ENCODE data around the gene PLCL2. TPM values are rescaled to one million over a fixed set of nuclear protein-coding genes. Genes with fewer than 3 reads are reported as not detected.

Gene PLCL2
- total RNA-seq, 3 donors from 2014 or later (not counting 1 experiment from before 2014, with no cell fraction given), result 71.5 to 94.9 (median 84.7) TPM

- peaks cover 25% of the 10 kb centered on the region for H3K4me1 ChIP-seq (ENCODE audit: control insufficient read depth, insufficient read depth, low read length)
- no peak overlapping the region for H3K4me3 ChIP-seq (ENCODE audit: low read length)
- no peaks in the 10 kb centered on the region for H3K9me3 ChIP-seq (ENCODE audit: control insufficient read depth, insufficient read depth, low read length)
- peaks cover 33% of the 10 kb centered on the region for H3K36me3 ChIP-seq (ENCODE audit: control insufficient read depth, insufficient read depth, low read length)
- H3K27me3 ChIP-seq (ENCODE audit: control insufficient read depth, insufficient read depth, low read length), result no peaks in the 10 kb centered on the region
- peak overlapping the region; percentile 87 for H3K4me3 Mint-ChIP-seq
- H3K27ac ChIP-seq (ENCODE audit: low read length), result peak overlapping the region; percentile 4
- TF ChIP-seq, protein P1, sequence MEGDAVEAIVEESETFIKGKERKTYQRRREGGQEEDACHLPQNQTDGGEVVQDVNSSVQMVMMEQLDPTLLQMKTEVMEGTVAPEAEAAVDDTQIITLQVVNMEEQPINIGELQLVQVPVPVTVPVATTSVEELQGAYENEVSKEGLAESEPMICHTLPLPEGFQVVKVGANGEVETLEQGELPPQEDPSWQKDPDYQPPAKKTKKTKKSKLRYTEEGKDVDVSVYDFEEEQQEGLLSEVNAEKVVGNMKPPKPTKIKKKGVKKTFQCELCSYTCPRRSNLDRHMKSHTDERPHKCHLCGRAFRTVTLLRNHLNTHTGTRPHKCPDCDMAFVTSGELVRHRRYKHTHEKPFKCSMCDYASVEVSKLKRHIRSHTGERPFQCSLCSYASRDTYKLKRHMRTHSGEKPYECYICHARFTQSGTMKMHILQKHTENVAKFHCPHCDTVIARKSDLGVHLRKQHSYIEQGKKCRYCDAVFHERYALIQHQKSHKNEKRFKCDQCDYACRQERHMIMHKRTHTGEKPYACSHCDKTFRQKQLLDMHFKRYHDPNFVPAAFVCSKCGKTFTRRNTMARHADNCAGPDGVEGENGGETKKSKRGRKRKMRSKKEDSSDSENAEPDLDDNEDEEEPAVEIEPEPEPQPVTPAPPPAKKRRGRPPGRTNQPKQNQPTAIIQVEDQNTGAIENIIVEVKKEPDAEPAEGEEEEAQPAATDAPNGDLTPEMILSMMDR (IDR thresholded peaks at IDR 0.05), result no peak
- H3K4me1 Mint-ChIP-seq, result peaks cover 58 to 62% of the 10 kb centered on the region in 2 donors
- intact Hi-C loops (cut with micrococcal nuclease), result loop anchor here (2.0 to 10.0 kb wide), 4 partner anchors 61 to 785 kb away; no protein-coding TSS in a partner anchor
- no peaks in the 10 kb centered on the region for H3K27me3 Mint-ChIP-seq (ENCODE audit: low read depth in 2 of 2)
- ATAC-seq (no peak), DNase-seq (no peak)
- H3K36me3 Mint-ChIP-seq, result peaks cover 39% of the 10 kb centered on the region
- H3K27ac Mint-ChIP-seq, result peak overlapping the region; percentile 65 to 80
- H3K9me3 Mint-ChIP-seq, result no peaks in the 10 kb centered on the region
Observed at GRCh38 chr3:17089314-17089700, 204.6 kb downstream of the PLCL2 start.

DNA sequence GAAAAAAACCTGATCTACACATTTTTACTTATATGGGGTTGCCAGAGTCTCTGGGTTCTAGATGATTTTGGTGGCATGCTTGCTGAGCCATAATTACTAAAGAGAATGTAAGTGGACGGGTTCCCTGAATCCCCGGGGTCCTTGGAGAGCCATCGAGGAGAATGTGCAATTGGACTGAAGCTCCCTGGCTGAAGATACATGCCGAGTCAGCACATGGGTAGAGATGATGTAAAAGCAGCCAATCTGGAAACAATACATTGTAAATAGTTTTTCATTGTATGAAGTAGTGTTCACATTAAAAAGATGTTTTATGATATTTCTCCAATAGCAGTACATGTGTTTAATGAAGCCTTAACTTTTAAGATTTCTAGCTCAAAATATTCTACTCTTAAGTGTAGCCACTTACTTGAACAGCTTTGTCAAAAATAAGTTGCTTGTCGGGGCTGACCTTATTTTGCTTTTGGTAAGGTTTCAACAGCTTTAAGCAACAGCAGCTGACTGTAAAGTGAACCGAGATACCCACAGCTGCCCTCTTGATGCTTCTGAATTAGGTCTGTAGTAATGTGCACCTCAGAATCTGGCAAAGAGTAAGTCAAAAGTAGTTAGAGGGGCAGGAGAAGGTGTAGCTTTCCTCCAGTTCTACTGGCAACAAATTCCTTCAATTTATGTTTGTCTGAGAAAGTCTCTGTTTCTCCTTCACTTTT, 205.7 kb downstream of the PLCL2 start:
- H3K36me3 Mint-ChIP-seq, result peaks cover 34% of the 10 kb centered on the region
- no peak overlapping the region for H3K27ac ChIP-seq (ENCODE audit: low read length)
- DNase-seq (no peak), ATAC-seq (no peak)
- H3K4me3 Mint-ChIP-seq, result peak overlapping the region; percentile 17
- peaks cover 25% of the 10 kb centered on the region for H3K4me1 ChIP-seq (ENCODE audit: control insufficient read depth, insufficient read depth, low read length)
- intact Hi-C loops (cut with micrococcal nuclease), result no loop called here
- H3K9me3 Mint-ChIP-seq, result no peaks in the 10 kb centered on the region
- H3K4me1 Mint-ChIP-seq, result peaks cover 58 to 65% of the 10 kb centered on the region in 2 donors
- H3K27me3 Mint-ChIP-seq (ENCODE audit: low read depth in 2 of 2), result no peaks in the 10 kb centered on the region
- 91% methylated on average over 6 of the region's 6 CpGs for WGBS (ENCODE audit: insufficient coverage)
- no peaks in the 10 kb centered on the region for H3K27me3 ChIP-seq (ENCODE audit: control insufficient read depth, insufficient read depth, low read length)
- H3K4me3 ChIP-seq (ENCODE audit: low read length), result no peak overlapping the region
- peak overlapping the region; percentile 51 to 80 for H3K27ac Mint-ChIP-seq
- H3K36me3 ChIP-seq (ENCODE audit: control insufficient read depth, insufficient read depth, low read length), result peaks cover 29% of the 10 kb centered on the region
- TF ChIP-seq, protein P1 (IDR thresholded peaks at IDR 0.05), result no peak
- H3K9me3 ChIP-seq (ENCODE audit: control insufficient read depth, insufficient read depth, low read length), result no peaks in the 10 kb centered on the region

DNA sequence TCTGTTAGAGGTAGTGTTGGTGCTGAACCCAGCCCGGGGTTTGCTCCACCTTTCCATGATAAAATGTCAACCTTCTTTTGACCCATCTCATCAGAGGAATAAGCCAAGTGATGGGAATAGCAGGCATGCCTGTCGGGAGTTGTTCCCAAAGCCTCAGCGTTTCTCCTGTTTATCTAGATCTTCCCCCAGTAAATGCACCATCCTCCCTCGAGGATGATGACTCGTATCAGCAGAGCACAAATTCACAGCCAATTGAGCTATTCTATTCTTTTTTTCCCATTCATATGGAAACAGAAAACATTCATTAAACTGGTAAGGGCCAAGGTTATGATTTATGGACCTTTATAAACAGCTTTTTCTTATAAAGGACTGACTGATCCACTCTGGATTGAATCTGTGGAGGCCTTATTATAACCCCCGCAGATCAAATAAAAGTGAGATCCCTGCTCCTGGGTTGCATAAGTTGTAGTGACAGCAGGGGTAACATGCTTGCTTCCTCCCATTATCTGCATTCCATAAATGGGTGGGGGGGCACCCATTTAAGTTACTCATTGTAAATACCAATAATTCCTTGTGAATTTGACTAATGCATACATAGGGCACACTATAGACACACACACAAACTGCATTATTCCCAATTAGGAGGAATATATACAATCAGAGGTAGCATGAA, 207.3 kb downstream of the PLCL2 start:
- 98% methylated on average over 6 of the region's 6 CpGs for WGBS (ENCODE audit: insufficient coverage)
- Mint-ChIP-seq H3K4me3 (no peak overlapping the region), H3K4me1 (peaks cover 44 to 50% of the 10 kb centered on the region in 2 donors), H3K27me3 (ENCODE audit: low read depth in 2 of 2) (no peaks in the 10 kb centered on the region), H3K36me3 (peaks cover 25% of the 10 kb centered on the region), H3K27ac (no peak overlapping the region), H3K9me3 (no peaks in the 10 kb centered on the region)
- H3K4me1 ChIP-seq (ENCODE audit: control insufficient read depth, insufficient read depth, low read length), result peaks cover 25% of the 10 kb centered on the region
- H3K27ac ChIP-seq (ENCODE audit: low read length), result no peak overlapping the region
- intact Hi-C loops (cut with micrococcal nuclease), result no loop called here
- H3K27me3 ChIP-seq (ENCODE audit: control insufficient read depth, insufficient read depth, low read length), result no peaks in the 10 kb centered on the region
- ATAC-seq (no peak), DNase-seq (no peak)
- H3K4me3 ChIP-seq (ENCODE audit: low read length), result no peak overlapping the region
- TF ChIP-seq, protein P1 (IDR thresholded peaks at IDR 0.05), result no peak
- peaks cover 25% of the 10 kb centered on the region for H3K36me3 ChIP-seq (ENCODE audit: control insufficient read depth, insufficient read depth, low read length)
- H3K9me3 ChIP-seq (ENCODE audit: control insufficient read depth, insufficient read depth, low read length), result no peaks in the 10 kb centered on the region
